HG03457 (cell line): ENCODE data around the gene TTLL5.

Experiments
- ATAC-seq: cut with Tn5 transposase; IDR thresholded peaks from one replicate; pipeline ENCODE4 v1.9.1; 2021; ENCODE audit warnings: moderate number of reproducible peaks; ENCODE audit not compliant: unreplicated experiment

Gene TTLL5

DNA sequence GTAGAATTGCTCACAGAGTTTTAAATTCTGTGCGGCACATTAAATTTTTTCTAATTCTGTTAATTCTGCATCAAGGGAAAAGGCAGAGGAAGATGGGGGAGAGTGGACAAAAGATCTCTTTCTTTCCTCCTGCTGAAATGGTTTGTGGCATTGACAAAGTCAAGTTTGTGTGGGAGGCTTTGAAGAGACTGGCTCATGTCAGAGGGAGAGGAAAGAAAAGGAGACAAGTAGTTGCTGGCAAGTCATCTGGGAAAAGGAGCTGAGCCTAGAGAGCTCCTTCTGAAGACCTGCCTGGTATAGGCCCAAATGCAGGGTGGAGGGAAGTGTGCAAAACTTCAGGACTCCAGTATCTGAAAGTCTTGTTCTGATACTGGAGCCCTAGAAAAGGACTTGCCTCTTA lies 36.3 kb downstream of the TTLL5 start:
- ATAC-seq, result no peak

DNA sequence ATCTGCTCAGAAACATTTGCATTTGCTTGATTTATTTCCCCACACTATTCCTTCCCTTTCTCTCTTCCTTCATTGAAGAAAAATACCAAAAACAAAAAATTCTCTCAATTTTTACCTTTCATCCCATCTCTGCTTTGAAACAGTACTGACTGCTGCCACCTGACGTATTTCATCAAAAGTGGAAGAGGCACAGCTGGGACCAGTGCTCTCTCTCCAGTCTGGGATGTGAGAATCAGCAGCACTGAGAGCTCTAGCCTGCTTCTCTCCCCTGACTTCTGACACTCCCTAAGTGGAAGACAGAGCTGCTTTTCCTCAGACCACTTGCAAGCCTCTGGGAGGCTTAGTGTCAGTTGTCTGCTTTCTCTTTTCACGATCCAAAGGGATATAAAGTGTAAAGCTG lies 36.9 kb downstream of the TTLL5 start:
- ATAC-seq, result no peak

DNA sequence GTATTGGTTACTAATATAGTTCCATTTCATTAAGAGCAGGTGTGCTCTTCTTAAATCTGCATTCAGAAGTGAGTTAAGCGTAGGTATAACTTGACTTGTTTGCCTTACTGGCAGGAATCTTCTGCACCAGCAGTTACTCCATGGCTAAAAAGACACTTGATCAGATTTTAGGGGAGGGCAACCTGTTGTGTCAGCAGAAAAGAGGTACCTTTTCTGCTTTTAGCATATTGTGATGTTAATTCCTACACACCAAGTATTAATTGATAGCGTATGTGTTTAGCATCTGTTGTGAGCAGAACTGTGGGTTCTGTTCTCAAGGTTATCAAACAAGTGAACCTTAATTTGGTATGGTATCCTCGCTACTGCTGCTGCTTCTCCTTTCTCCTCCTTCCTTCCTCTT lies 38.3 kb downstream of the TTLL5 start:
- no peak for ATAC-seq

DNA sequence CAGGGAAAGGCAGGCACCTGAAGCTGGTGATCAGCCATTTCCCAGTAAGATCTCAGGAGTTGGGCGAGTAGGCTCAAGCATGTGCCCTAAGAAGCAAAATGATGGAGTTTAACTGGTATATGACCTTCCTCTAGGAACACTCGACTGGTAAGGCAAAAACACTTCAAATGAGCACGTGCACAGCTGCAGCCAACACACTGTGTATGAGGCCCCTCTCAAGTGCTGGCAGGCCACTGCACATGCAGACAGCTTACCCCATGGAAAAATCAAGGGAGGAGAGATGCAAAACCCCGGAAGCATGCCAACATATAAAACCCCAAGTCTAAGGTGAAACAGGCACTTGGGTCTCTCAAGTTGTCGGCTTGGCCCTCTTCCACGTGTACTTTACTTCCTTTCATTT lies 39.2 kb downstream of the TTLL5 start:
- ATAC-seq, result no peak

DNA sequence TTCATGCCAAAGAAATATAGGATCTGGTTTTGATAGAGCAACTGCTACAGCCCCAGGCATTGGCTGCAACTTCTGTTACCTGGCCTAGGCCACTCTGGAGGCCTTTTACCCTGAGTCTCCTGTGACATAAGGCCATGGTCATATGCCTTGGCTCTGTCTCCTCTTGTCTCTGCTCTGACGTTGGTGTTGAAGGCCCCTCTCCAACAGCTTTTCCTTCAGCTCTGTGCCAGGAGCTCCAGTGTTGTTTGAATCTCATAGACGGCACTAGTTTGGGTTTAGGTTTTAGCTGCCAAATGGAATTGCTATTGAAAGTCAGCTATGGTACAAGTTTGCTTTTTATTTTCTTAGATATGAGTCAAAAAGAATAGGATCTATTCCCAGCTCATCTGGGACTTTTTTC lies 41.1 kb downstream of the TTLL5 start:
- ATAC-seq, result no peak

DNA sequence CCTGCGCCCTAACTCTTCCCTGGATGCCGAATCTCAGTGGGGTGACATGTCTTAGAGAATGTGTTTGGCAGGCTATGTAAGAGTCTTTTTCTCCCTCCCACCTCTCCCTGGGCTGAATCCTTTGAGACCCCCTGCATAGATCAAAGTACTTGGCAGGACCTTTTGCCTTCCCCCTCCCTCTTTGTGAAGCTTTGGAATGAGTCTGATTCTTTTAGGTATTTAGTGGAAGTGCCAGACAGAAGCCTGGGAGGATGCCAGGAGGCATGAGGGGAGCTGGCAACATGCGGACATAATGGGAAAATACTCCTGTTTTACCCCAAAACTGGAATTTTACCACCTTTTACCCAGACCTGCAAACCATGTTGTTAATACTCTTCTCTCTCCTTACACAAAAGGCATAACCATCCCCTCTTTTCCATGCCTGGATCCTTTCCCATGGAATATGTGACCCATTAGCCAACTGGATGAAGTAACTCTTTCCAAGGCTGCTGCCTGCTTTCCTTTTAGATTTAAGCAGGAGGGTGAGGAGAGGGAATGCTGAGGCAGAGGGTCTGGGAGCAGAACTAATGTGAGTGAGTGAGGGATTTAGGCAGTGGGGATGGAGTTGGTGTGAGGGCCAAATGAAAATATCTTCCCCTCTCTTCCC lies 41.7 kb downstream of the TTLL5 start:
- ATAC-seq, result no peak

DNA sequence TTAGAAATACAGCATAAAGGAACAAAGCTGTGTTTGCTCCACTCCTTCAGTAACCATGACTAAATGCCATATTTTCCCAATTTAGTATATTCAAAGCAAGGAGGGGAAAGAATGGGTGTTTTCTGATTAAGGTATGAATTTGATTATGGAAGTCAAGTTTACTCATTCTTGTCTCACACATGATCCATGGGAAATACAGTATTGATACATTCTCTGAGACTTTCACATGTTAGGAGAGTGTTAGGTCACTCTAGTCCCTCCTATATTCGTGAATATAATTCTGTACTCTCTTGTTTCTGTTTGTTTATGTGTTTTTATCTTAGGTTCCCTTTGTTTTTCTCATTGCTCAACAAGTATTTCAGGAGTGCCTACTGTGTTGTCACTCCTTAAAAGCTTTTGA lies 42.4 kb downstream of the TTLL5 start:
- ATAC-seq, result no peak

DNA sequence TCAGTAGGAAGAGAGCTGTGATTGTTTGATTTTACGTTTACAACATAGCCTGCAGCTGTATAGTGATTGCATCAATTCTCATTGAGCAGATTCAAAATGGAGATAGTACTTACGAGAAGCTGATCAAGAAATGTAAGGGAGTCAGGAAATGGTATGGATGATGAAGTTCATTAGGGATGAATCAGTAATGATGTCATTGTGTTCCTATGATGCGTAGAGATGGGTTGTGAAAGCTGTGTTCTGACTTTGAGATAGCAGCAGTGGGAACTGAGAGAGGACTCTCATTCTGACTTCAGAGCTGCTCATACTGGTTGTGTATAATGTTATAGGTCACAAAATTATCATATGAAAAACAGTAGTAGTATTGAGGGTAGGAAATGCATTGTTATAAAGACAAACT lies 44.0 kb downstream of the TTLL5 start:
- no peak for ATAC-seq

DNA sequence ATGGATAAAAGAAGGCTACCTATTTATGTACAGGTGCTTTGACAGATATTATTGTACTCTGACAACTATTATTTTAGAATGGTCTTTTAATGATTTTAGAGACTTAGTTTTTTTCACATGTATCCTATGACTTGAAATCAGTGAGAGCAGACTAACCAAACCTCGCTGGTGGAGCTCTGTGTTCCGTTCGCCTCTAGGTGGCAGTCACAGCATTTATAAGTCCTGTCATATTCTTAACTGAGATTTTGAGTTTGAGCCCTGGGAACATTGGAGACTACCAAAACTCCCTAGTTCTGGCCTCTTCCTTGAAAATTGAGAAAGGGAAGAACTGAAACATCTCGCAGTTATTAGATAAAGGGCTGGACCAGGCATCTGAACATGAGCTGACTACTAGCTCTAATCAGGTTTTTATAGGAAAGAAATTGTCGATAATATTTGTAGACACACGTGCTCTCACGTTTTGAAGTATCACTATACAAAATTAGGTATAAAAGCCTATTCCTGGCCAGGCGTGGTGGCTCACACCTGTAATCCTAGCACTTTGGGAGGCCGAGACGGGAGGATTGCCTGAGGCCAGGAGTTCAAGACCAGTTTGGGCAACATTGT lies 48.3 kb downstream of the TTLL5 start:
- ATAC-seq, result no peak

DNA sequence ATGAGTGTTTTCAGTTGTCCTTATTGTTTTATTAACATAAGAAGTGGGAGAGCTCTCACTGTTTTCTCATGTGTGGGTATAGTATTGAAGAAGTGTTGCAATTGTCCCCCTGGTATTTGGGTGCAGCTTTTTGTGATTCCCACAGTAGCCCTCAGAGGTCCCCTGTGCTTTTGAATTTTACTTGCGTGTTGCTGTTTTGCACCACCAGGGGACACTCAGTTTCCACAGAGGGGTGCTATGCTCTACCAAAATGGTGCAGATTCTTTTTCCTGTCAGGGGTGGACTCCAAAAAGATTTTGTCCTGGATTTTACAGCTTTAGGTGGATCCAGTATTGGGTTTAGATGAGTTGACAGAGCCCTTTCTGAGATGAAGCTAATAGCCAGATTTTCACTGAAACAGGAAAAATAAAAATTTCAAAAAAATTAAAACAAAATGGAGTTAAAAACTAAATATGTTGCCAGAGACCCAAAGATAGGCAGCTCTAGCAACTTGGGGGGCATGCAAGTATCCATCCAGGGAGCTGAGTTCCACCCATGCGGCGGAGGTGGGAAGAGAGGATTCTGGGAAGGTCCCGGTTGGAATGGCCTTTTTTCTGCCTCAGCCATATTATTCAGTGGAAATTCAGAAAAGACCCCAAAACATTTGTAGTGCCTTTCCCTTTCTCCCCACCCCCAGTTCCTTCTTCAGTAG lies 50.2 kb downstream of the TTLL5 start:
- ATAC-seq, result no peak

DNA sequence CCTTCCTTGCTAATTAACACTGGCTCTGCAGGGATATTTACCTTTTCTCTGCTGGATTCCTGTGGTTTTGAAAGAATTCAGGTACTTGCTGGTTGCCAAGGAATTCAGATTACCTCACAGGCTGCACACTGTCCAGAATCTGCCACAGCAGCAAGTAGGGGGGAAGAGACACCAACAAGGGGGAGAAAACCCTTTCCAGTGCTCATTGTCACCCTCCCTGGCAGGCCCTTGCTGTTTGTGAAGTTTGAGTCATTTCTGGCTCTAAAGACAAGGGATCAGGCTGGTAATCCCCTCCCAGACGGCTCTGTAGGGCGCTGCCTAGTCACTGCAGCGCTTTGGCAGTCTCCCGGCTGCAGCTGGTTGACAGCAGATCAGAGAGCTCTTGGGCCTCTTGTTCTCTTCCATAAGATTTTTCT lies 50.8 kb downstream of the TTLL5 start:
- ATAC-seq, result no peak

DNA sequence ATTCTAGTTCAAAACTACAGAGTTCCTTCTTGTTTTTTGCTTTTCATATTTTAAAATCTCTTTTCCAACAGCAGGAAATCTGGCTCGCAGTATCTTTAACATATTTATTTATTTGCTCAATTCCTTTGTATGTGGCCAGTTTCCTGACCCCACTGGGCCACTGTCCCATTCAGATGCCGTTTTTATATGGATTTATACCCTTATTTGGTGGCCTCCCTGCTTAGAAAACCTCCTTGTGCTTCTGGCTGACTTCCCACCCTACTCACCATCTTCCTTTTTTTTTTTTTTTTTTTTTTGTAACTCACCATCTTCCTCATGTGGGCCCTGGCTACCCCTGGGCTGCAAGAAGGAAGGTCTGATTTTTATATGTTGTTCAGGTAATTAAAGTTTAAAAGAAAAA lies 53.9 kb downstream of the TTLL5 start:
- no peak for ATAC-seq

DNA sequence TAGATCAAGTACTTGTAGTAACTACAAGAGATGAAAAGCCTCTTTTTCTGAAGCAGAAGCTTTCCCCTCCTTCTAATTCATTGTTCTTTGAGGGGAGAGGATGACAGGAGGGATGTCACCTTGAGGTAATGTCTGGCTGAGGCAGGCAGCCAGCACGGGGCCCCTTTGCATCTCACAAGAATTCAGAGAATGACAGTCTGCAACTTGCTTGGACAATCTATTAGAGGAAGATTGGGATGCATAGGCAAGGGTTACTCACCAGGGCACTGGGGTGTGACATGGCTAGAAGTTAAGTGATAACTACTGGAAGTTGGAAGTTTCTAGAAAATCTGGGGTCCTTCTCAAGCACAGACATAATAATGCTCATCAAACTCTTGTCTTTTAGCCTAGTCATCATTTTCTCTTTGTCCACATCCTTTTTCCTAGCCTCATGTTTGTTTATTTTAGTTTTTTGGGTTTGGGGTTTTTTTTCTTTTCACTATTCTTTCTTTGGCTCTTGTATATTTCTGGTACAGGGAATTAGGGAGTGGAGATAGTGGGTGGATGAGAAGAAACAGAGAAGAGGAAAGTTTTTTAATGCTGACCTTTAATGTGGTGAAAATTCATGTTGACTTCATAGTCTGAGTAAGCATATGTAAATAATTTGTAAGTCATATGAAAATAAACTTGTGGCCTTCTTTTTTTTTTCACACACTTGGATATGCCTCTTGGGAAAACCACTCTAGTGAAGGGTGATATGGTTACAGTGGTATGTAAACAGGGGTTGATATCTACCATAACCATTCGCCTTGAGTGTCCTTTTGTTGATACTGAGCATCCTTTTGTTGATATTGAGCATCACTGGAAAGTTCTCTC lies 55.1 kb downstream of the TTLL5 start:
- ATAC-seq, result no peak

DNA sequence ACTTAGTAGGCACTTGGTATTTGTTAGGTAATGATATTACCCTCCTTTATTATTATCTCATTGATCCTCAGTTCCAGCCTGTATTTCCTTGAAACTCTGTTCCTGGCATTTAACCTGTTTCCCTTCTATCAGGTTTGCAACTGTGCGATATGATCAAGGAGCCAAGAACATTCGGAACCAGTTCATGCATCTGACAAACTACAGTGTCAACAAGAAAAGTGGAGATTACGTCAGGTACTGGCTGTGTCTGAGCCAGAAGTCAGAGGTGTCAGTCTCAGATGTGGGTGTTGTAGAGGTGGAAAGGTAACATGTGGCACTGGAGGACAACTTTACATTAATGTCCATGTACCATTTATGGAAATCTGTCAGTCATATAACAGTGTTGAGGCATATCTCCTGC lies 56.7 kb downstream of the TTLL5 start:
- no peak for ATAC-seq

DNA sequence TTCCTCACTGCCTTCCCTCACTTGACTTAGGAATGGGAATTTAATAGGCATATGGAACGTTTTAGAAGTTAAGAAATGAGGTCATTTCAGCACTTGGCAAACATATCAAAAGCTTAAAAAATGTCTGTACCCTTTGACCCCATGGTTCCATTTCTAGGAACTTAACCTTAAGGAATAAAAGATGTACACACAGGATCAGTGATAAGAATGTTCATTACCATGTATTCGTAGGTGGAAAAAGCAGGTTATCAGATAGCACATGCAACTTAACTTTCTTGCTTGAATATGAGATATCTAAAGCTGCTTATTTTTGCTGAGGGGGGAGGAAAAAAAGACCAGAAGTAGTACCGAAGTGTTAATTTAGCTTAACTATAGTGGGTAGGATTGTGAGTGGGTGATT lies 57.2 kb downstream of the TTLL5 start:
- ATAC-seq, result no peak

DNA sequence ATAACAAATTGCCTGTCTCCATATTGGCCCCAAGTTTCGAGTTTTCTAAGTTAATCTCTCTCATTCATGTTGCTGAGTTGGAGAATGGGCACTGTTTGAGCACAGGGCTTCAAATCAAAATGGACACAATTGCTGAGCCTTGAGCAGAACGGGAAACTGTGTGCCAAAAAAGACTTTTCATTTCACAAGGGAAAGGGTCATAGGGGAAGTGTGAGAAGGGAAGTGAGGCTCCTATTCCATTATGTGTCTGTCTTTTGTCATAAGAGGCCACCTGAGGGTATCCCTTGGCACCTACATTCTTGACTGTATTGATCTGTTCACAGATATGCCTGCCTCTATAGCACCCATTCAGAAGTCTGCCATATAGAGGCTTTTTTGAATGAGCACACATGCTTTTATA lies 59.1 kb downstream of the TTLL5 start:
- no peak for ATAC-seq

DNA sequence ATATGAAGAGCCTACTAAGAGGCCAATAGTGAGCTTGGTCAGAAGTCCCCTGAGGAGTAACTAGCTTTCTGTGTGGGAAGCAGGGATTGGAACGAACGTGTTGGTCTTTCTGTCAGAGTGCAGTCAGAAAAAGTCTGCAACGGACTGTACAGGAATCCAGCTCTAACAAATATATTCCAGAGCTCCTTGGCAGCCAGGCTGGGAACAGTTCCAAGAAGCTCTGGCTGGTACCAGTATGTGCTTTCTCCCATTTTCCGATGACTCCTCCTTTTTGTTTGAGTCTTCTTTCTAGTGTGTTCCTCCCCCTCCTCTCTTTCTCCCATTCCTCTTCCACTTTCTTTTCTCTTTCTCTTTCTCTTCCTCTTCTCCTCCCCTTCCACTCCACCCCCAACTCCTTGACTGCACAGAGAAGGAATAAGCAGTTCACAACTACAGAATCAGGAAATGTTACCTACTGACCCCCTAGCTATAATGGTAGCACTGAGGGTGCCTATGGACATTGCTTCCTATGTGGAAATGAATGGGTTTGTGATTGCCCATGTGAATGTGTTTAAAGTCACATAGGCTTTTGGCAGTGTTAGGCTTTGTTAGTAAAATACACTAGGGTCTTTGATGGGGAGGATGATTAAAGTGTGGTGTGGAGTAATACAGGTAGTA lies 59.9 kb downstream of the TTLL5 start:
- no peak for ATAC-seq

DNA sequence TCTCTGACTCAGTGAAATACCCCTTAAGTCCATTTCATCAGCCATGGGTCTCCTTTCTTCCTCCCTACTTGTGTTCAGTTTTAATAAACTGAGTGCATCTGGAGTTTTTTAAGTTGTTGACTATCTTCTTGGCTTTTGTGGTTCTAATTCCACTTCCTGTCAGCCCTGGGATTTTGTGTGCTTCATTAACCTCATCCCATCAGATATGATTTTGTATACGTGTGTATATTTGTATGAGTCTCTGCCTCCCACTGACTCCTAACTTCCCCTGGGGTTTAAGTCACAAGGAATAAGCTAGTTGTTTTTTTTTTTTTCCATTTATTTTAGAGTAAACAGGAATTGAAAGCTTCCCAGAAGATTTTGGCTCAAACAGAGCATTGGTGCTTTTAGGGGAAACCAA lies 62.7 kb downstream of the TTLL5 start:
- ATAC-seq, result no peak

DNA sequence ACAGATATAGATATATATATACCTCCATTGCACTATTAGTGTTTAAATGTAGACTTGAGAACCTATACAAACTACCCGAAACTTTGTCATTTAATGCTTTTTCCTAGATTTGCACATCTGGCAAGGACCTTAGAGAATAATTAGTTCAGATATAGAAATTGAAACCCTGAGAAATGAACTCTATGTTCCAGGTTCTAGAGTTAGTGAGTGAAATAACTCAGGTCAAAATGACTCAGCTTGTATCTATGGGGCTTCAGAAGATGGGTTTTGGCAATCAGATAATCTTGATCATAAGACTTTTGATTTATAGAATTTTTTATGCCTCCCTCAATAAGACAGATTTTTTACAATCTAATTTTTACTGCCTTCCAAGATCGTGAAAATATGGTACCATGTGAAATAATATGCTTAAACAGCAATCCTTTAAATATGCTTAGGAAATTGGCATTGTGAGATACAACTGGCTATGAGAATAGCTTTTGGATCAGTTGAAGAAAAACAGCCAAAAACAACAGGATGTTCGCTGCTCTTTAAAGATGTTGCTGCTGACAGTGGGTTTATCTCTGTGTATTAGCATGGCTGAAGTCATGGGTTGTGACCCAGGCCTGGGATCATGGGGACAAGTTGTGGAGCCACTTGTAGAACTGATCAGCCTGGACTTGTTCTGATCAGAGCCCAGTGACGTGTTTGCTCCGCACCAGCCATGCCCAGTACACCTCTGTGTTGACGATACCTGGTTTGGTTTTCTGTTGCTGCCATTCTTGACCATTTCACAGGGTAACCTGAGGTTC lies 63.6 kb downstream of the TTLL5 start:
- ATAC-seq, result no peak

DNA sequence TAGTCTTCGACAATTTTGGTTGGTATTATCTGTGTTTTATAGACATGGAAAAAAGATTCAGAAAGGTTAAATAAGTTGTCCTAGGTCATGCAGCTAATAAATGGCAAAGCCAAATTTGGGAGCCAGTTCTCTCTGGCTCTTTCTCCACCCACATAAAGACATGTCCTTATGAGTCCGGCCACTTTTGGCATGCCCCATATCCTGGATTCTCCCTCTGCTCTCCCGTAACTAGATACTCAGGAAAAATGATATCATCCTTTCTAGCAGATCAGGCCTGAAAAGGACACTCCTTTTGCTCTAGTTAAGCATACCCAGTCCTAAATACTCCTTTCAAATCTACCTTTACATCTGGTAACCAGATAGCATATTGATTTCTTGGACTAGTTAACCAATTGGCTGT lies 64.4 kb downstream of the TTLL5 start:
- no peak for ATAC-seq
